Type B pancreatic cell (in vitro differentiated cells): ENCODE measurements around the gene TCF15. TPM values are rescaled to one million over a fixed set of nuclear protein-coding genes. Genes with fewer than 3 reads are reported as not detected.

Experiments
- DNase-seq: peaks from one replicate; pipeline ENCODE4 v3.0.0; 2021; ENCODE audit warnings: mixed read lengths; ENCODE audit not compliant: unreplicated experiment; ENCODE audit errors: extremely low spot score
- H3K27ac Mint-ChIP-seq: 2 replicates; pipeline ENCODE4 v1.8.0; 2021; ENCODE audit warnings: mild to moderate bottlenecking, mixed read lengths
- H3K27me3 Mint-ChIP-seq: 2 replicates; pipeline ENCODE4 v1.8.0; 2021; ENCODE audit warnings: mixed read lengths
- H3K36me3 Mint-ChIP-seq: 2 replicates; pipeline ENCODE4 v1.8.0; 2021; ENCODE audit warnings: mixed read lengths
- H3K4me1 Mint-ChIP-seq: one replicate; pipeline ENCODE4 v1.8.0; 2021; ENCODE audit warnings: mixed read lengths; ENCODE audit not compliant: unreplicated experiment
- H3K4me3 Mint-ChIP-seq: 2 replicates; pipeline ENCODE4 v1.8.0; 2021; ENCODE audit warnings: mild to moderate bottlenecking, mixed read lengths
- H3K9me3 Mint-ChIP-seq: 2 replicates; pipeline ENCODE4 v1.8.0; 2021; ENCODE audit warnings: mixed read lengths
- CTCF ChIP-seq: fragments of 200-600 bp; sonication (generic); conservative IDR thresholded peaks from 2 replicates; pipeline ENCODE4 v1.5.0; 2021; ENCODE audit warnings: antibody characterized with exemption, mild to moderate bottlenecking
- total RNA-seq: library from RNA; stranded (reverse); gene quantifications from 2 replicates; pipeline ENCODE4 v1.2.1, GENCODE V29; 2021; ENCODE audit warnings: low replicate concordance

TCF15 gene
- total RNA-seq, 1 donor from 2014 or later: 0.94 TPM

DNA sequence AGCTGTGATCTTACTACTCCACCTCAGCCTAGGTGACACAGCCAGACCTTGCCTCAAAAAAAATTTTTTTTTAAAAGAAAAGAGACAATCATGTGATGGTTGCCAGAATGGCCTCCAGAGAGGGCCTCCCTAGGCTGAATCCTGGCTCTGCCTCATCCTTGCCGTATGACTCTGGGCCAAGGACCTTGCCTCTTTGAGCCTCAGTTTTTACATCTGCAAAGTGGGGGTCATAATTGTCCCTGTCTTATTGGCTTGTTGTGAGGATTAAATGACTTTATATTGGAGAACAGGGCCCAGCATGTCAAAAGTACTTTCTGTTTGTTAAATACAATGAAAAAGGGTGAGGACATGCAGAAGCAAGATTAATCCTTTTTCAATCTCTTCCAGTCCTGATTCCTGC, 28.5 kb upstream of the TCF15 start:
- no peak for DNase-seq
- no peaks in the 10 kb centered on the region for H3K36me3 Mint-ChIP-seq
- H3K27me3 Mint-ChIP-seq: peaks cover 29% of the 10 kb centered on the region
- no peaks in the 10 kb centered on the region for H3K9me3 Mint-ChIP-seq
- H3K4me1 Mint-ChIP-seq: peaks cover 13% of the 10 kb centered on the region
- H3K27ac Mint-ChIP-seq: no peak overlapping the region
- no peak overlapping the region for H3K4me3 Mint-ChIP-seq
- no peak for TF ChIP-seq CTCF

GRCh38 chr20:637559-637958, 27.4 kb upstream of the TCF15 start:
- Mint-ChIP-seq H3K36me3 (no peaks in the 10 kb centered on the region), H3K9me3 (no peaks in the 10 kb centered on the region), H3K27me3 (peaks cover 26% of the 10 kb centered on the region), H3K4me3 (peak overlapping the region; percentile 4), H3K27ac (peak overlapping the region; percentile 49), H3K4me1 (peaks cover 13% of the 10 kb centered on the region)
- DNase-seq: no peak
- TF ChIP-seq CTCF: no peak

- peaks cover 6% of the 10 kb centered on the region for H3K4me1 Mint-ChIP-seq
- no peak for DNase-seq
- H3K9me3 Mint-ChIP-seq: no peaks in the 10 kb centered on the region
- H3K27me3 Mint-ChIP-seq: peaks cover 27% of the 10 kb centered on the region
- H3K4me3 Mint-ChIP-seq: no peak overlapping the region
- no peak overlapping the region for H3K27ac Mint-ChIP-seq
- no peaks in the 10 kb centered on the region for H3K36me3 Mint-ChIP-seq
- no peak for TF ChIP-seq CTCF
Measured at GRCh38 chr20:635893-636338, 25.8 kb upstream of the TCF15 start.

DNA sequence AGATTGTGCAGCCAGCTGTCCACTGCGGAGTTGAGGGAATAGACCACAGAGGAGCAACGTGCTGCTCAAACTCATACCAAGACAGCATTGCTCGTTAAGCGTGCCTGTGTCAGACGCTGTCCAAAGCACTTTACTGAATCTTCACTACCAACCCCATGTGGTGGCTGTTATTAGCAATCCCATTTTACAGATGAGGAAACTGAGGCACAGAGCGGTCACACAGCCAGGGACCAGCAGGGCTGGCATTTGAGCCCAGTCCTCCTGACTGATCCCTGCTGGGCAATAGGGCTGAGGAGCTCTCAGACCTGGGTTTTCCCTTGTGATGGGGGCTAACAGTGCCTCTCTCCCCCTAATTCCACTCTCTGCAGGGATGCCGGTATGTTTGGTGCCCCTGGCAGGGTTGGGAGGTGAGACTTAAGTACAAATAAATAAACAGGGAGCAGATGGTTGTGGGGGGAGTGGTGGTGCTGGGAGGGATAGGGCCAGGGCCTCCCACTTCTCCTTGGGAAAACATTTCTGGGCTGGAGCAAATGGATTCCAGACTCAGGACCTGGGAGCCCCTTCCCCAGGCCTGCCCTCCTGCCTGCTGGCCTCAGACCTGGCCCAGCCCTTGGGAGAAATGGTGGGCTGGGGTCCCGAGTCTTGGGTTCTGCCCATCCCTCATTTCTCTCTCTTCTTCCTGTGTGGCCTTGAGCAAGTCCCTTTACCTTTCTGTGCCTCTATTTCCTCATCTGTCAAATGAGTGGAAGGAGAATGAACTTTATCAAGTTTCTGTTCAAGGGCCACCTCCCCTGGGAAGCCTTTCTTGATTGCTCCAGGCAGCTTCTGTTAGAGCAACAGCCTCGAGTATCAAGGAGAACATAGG, 25.2 kb upstream of the TCF15 start:
- Mint-ChIP-seq H3K36me3 (no peaks in the 10 kb centered on the region), H3K4me1 (peaks cover 5% of the 10 kb centered on the region), H3K9me3 (no peaks in the 10 kb centered on the region), H3K4me3 (no peak overlapping the region), H3K27me3 (peaks cover 24% of the 10 kb centered on the region), H3K27ac (no peak overlapping the region)
- DNase-seq: no peak
- TF ChIP-seq CTCF: no peak

DNA sequence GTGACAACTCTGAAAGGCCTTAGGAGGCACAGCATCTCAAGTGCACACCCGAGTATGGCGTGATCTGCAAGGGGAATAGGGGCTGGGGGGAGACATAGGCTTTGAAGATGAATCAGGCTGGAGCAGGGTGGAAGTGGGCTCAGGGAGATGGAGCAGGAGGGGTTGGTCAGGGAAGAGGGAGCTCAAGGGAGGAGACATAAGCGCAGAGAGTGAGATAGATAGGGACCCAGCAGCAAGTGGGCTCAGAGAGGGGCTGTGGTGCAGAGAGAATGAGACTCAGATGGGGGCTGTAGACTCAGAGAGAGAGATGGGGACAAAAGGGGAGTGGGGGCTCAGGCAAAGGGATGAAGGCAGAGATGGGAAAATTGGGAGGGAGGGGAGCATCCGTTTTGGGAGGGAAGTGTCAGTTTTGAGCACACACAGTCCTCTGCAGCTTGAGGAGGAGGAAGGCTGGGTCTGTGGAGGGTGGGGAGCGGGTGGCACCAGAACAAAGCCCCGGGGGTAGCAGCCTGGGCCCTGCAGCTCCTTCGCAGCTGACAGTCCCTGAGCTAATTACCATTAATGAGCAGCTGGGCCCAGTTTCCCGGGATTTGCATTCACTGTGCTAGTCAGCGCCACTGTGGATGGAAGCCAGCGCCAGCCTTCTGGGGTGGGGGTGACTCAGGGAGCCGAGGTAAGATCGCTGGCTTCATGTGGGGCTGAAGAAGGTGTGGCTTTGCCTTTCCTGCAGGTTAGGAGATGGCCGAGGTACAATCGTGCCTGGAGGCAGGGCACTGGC, 24.2 kb upstream of the TCF15 start:
- H3K27me3 Mint-ChIP-seq: peaks cover 26% of the 10 kb centered on the region
- DNase-seq: no peak
- H3K27ac Mint-ChIP-seq: no peak overlapping the region
- no peak overlapping the region for H3K4me3 Mint-ChIP-seq
- peaks cover 5% of the 10 kb centered on the region for H3K4me1 Mint-ChIP-seq
- H3K36me3 Mint-ChIP-seq: no peaks in the 10 kb centered on the region
- no peak for TF ChIP-seq CTCF
- no peaks in the 10 kb centered on the region for H3K9me3 Mint-ChIP-seq
